GM12878 (cell line): ENCODE measurements around the gene ICE1. TPM values are rescaled to one million over a fixed set of nuclear protein-coding genes. Genes with fewer than 3 reads are reported as not detected.

Experiments used
- ATAC-seq: fragments of 200-7000 bp; cut with Tn5 transposase; 3 replicates; pipeline ENCODE4 v1.9.1; 2020; ENCODE audit warnings: mild to moderate bottlenecking, moderate library complexity
- BruUV-seq: library from RNA; stranded (reverse); fragments of 400-500 nt; replicated peaks from 2 replicates; lab custom pipeline; 2021; lab: Mats Ljungman, UMichigan
- CTCF ChIA-PET: fragments of 300-600 bp; sonication (Branson Sonifier 250); formaldehyde crosslinking; extraction: SDS; loops from one replicate; lab custom pipeline; 2021; ENCODE audit warnings: inconsistent platforms; lab: Yijun Ruan, JAX
- POLR2A ChIA-PET: fragments of 350-600 bp; formaldehyde crosslinking; extraction: SDS; loops from one replicate; lab custom pipeline; 2021; ENCODE audit warnings: inconsistent platforms; lab: Charles Lee
- RAD21 ChIA-PET: fragments of 300-600 bp; sonication (Branson Sonifier 250); formaldehyde crosslinking; loops from one replicate; lab custom pipeline; 2023; ENCODE audit warnings: antibody characterized with exemption; ENCODE audit not compliant: unreplicated experiment; lab: Charles Lee
- SMC1A ChIA-PET: fragments of 300-600 bp; sonication (Branson Sonifier 250); formaldehyde crosslinking; loops from one replicate; lab custom pipeline; 2023; ENCODE audit not compliant: unreplicated experiment, uncharacterized antibody; lab: Charles Lee
- DNase-seq: peaks from one replicate; pipeline ENCODE4 v3.0.0-alpha.2; 2011; ENCODE audit warnings: low read depth, low spot score
- FAIRE-seq: peaks from 3 replicates; lab custom pipeline; 2011; peaks lifted over from hg19 to GRCh38; lab: Jason Lieb, UNC
- H2AFZ ChIP-seq: 2 replicates; pipeline ENCODE4 v1.6.0; 2011; ENCODE audit warnings: low read depth, low read length, control low read depth; ENCODE audit not compliant: control insufficient read depth
- H3K27ac ChIP-seq: 2 replicates; pipeline ENCODE4 v1.5.1; 2011; ENCODE audit warnings: control low read depth; ENCODE audit not compliant: control insufficient read depth, insufficient read depth
- H3K27me3 ChIP-seq, 2 experiments: replicated peaks in 1 of 2; 2 replicates each; pipeline versions ENCODE4 v1.6.0 to v1.6.1; 2011; ENCODE audit warnings: low read length in 1 of 2; ENCODE audit not compliant: control insufficient read depth in 2 of 2, insufficient read depth in 2 of 2
- H3K36me3 ChIP-seq, 2 experiments: 2 replicates each; pipeline ENCODE4 v1.5.1; 2011; ENCODE audit warnings: low read length in 1 of 2; ENCODE audit not compliant: control insufficient read depth in 2 of 2, insufficient read depth in 2 of 2
- H3K4me1 ChIP-seq: 2 replicates; pipeline ENCODE4 v1.6.1; 2011; ENCODE audit warnings: mild to moderate bottlenecking, low read length, moderate library complexity, mixed read lengths; ENCODE audit not compliant: control insufficient read depth, insufficient read depth
- H3K4me2 ChIP-seq: 2 replicates; pipeline ENCODE4 v1.6.0; 2011; ENCODE audit warnings: control low read depth; ENCODE audit not compliant: control insufficient read depth, insufficient read depth
- H3K4me3 ChIP-seq: fragments of 200-600 bp; sonication (generic); 2 replicates; pipeline ENCODE4 v1.5.1; 2016
- H3K79me2 ChIP-seq: 2 replicates; pipeline ENCODE4 v1.6.0; 2011; ENCODE audit warnings: low read length; ENCODE audit not compliant: control insufficient read depth, insufficient read depth
- H3K9ac ChIP-seq: 2 replicates; pipeline ENCODE4 v1.8.0; 2011; ENCODE audit warnings: low read length, control low read depth, mixed read lengths; ENCODE audit not compliant: control insufficient read depth, insufficient read depth
- H3K9me3 ChIP-seq: replicated peaks from 3 replicates; pipeline ENCODE4 v1.5.1; 2011; ENCODE audit warnings: mild to moderate bottlenecking, low read length; ENCODE audit not compliant: control insufficient read depth, insufficient read depth
- H4K20me1 ChIP-seq: 2 replicates; pipeline ENCODE4 v1.6.0; 2011; ENCODE audit not compliant: control insufficient read depth, insufficient read depth
- ATF7 ChIP-seq: fragments of 450-650 bp; IDR thresholded peaks from 2 replicates; pipeline ENCODE4 v1.6.1; 2016; ENCODE audit warnings: low read depth, mild to moderate bottlenecking
- CEBPB ChIP-seq, 2 experiments: fragments of 150-350 bp in 1 of 2; IDR thresholded peaks; 2 replicates each; pipeline ENCODE4 v1.6.1; 2012 to 2014; ENCODE audit warnings: low read depth in 2 of 2, low read length in 2 of 2, borderline replicate concordance in 1 of 2, inconsistent platforms in 1 of 2
- ETV6 ChIP-seq, 2 experiments: fragments of 450-650 bp in 1 of 2; IDR thresholded peaks in 1 of 2; conservative IDR thresholded peaks in 1 of 2; 2 replicates each; pipeline ENCODE4 v1.6.1; 2014; ENCODE audit warnings: antibody characterized with exemption in 1 of 2, borderline replicate concordance in 1 of 2, low read depth in 1 of 2, mild to moderate bottlenecking in 1 of 2, moderate library complexity in 1 of 2
- IRF4 ChIP-seq: IDR thresholded peaks from 2 replicates; pipeline ENCODE4 v1.6.1; 2011; ENCODE audit warnings: low read depth, low read length
- LARP7 ChIP-seq: fragments of 450-650 bp; IDR thresholded peaks from 2 replicates; pipeline ENCODE4 v1.6.1; 2017; ENCODE audit warnings: mild to moderate bottlenecking
- MEF2B ChIP-seq: fragments of 450-650 bp; IDR thresholded peaks from 2 replicates; pipeline ENCODE4 v1.6.1; 2018; ENCODE audit warnings: mild to moderate bottlenecking, moderate library complexity; ENCODE audit not compliant: partially characterized antibody, poor library complexity, severe bottlenecking
- MTA2 ChIP-seq: fragments of 450-650 bp; IDR thresholded peaks from 2 replicates; pipeline ENCODE4 v1.6.1; 2016; ENCODE audit warnings: low read depth, mild to moderate bottlenecking, moderate library complexity
- NR2F1 ChIP-seq: fragments of 450-650 bp; conservative IDR thresholded peaks from 2 replicates; pipeline ENCODE4 v1.6.1; 2017; ENCODE audit warnings: mild to moderate bottlenecking
- POLR2A ChIP-seq: IDR thresholded peaks from 2 replicates; pipeline ENCODE4 v1.6.1; 2011; ENCODE audit warnings: low read depth, mild to moderate bottlenecking, low read length
- SMAD1 ChIP-seq: fragments of 450-650 bp; IDR thresholded peaks from 2 replicates; pipeline ENCODE4 v1.6.1; 2018; ENCODE audit warnings: mild to moderate bottlenecking, low read depth; ENCODE audit not compliant: partially characterized antibody
- SUZ12 ChIP-seq: fragments of 200-600 bp; sonication (generic); IDR thresholded peaks from one replicate; pipeline ENCODE4 v1.6.1; 2018; ENCODE audit warnings: antibody characterized with exemption, mild to moderate bottlenecking; ENCODE audit not compliant: unreplicated experiment
- TCF3 ChIP-seq: IDR thresholded peaks from 2 replicates; pipeline ENCODE4 v1.6.1; 2012; ENCODE audit warnings: low read depth, mild to moderate bottlenecking, low read length, borderline replicate concordance; ENCODE audit not compliant: insufficient read depth
- YBX1 ChIP-seq: fragments of 450-650 bp; IDR thresholded peaks from 2 replicates; pipeline ENCODE4 v1.6.1; 2016; ENCODE audit warnings: antibody characterized with exemption
- ZBTB40 ChIP-seq: fragments of 450-650 bp; IDR thresholded peaks from 2 replicates; pipeline ENCODE4 v1.6.1; 2016; ENCODE audit warnings: mild to moderate bottlenecking, moderate library complexity, borderline replicate concordance
- ZNF622 ChIP-seq: fragments of 450-650 bp; IDR thresholded peaks from 2 replicates; pipeline ENCODE4 v1.6.1; 2017; ENCODE audit warnings: mild to moderate bottlenecking, inconsistent platforms
- WGBS: methylation state at CpG from one replicate; pipeline ENCODE4 v1.1.6; 2016; ENCODE audit warnings: low lambda C conversion rate; ENCODE audit not compliant: insufficient replicate concordance, insufficient coverage; ENCODE audit errors: missing lambda C conversion rate; 5-methylcytosine and 5-hydroxymethylcytosine counted together
- in situ Hi-C: fragments of 300-500 bp; cut with MboI; formaldehyde crosslinking; loops from 9 replicates; pipeline ENCODE4 v1.14.3; 2018; ENCODE audit warnings: mixed read lengths
- intact Hi-C: fragments of 100-400 bp; cut with micrococcal nuclease; formaldehyde crosslinking; loops from one replicate; pipeline ENCODE4 v1.14.2; 2022; ENCODE audit not compliant: unreplicated experiment
- polyA plus RNA-seq, 11 experiments: library from polyadenylated mRNA; depleted of rRNA in 4 of 11; unstranded in 6 of 11; stranded (reverse) in 5 of 11; fragments of >200 nt; fragmentation: Nextera tagmentation in 4 of 11; fragmentation: Illumina TruSeq in 1 of 11; extraction: Ambion mirVana in 4 of 11; extraction: Trizol in 1 of 11; gene quantifications; 1 replicate in 1 of 11; 2 replicates in 10 of 11; pipeline versions ENCODE4 v1.2.1 to v1.2.3, GENCODE V29; 2011 to 2016; ENCODE audit warnings: inconsistent platforms in 2 of 11, missing spikeins in 2 of 11, low read depth in 1 of 11
- total RNA-seq, 4 experiments: library from RNA; depleted of rRNA in 3 of 4; stranded (reverse); fragments of >200 nt in 3 of 4; fragmentation: Illumina TruSeq in 1 of 4; extraction: Trizol in 1 of 4; gene quantifications; 2 replicates each; pipeline versions ENCODE4 v1.2.1 to v1.2.3, GENCODE V29; 2013 to 2021

ICE1 gene
- total and polyA plus RNA-seq, 10 of the 15 experiments (the other 5 are each of a cell fraction or from before 2014, with no cell fraction given), result 3.8 to 31.4 (median 18.9) TPM

GRCh38 chr5:5373351-5373989 is 49.0 kb upstream of the ICE1 start:
- RAD21 ChIA-PET, result no interaction called here
- H3K27me3 ChIP-seq, result no peaks in the 10 kb centered on the region
- no peak overlapping the region for H3K9ac ChIP-seq
- whole genome bisulfite sequencing, result 30% methylated on average over 2 of the region's 2 CpGs
- H4K20me1 ChIP-seq, result no peaks in the 10 kb centered on the region
- no peak overlapping the region for H2AFZ ChIP-seq
- H3K9me3 ChIP-seq, result no peaks in the 10 kb centered on the region
- intact Hi-C loops (no loop called here), in situ Hi-C loops (no loop called here)
- no peaks in the 10 kb centered on the region for H3K36me3 ChIP-seq
- FAIRE-seq (no peak), ATAC-seq (no peak), DNase-seq (no peak)
- no peak overlapping the region for H3K27ac ChIP-seq
- H3K79me2 ChIP-seq, result no peaks in the 10 kb centered on the region
- no TSS peak for BruUV-seq
- CTCF ChIA-PET, result no interaction called here
- H3K4me3 ChIP-seq, result no peak overlapping the region
- no peak for TF ChIP-seq ZBTB40
- no peak for TF ChIP-seq YBX1
- no peak for TF ChIP-seq POLR2A
- no peak for TF ChIP-seq SUZ12
- no peak for TF ChIP-seq IRF4
- no peak for TF ChIP-seq ATF7
- no peak for TF ChIP-seq MTA2
- TF ChIP-seq NR2F1, result no peak
- TF ChIP-seq TCF3, result no peak
- TF ChIP-seq ETV6 (conservative IDR thresholded peaks at IDR 0.05 in 1 of 2, IDR thresholded peaks at IDR 0.05 in 1 of 2; ENCODE audit: borderline replicate concordance in 1 of 2, low read depth in 1 of 2), result no peak
- TF ChIP-seq ZNF622, result no peak
- no peak for TF ChIP-seq LARP7
- TF ChIP-seq CEBPB (IDR thresholded peaks at IDR 0.05; ENCODE audit: borderline replicate concordance in 1 of 2, low read depth in 2 of 2, low read length in 2 of 2), result no peak
- TF ChIP-seq SMAD1, result no peak
- no peak for TF ChIP-seq MEF2B
- H3K4me1 ChIP-seq, result no peaks in the 10 kb centered on the region
- SMC1A ChIA-PET, result no interaction called here
- POLR2A ChIA-PET, result no interaction called here
- no peak overlapping the region for H3K4me2 ChIP-seq
